ENCODE measurements around the gene DPP8. TPM values are rescaled to one million over a fixed set of nuclear protein-coding genes. Genes with fewer than 3 reads are reported as not detected.

The DPP8 gene
- total RNA-seq, 1 donor from 2014 or later, result 30.8 TPM

- TF ChIP-seq CTCF (IDR thresholded peaks at IDR 0.05; ENCODE audit: insufficient read depth, low read length, poor library complexity, severe bottlenecking), result no peak
- Histone ChIP-seq H3K27me3 (ENCODE audit: control insufficient read depth, insufficient read depth, low read length) (no peaks in the 10 kb centered on the region), H3K36me3 (ENCODE audit: control insufficient read depth, insufficient read depth, low read length) (no peaks in the 10 kb centered on the region), H3K4me3 (ENCODE audit: low read depth, low read length) (peak within 1 kb of the TSS; percentile 95)
- no peak for DNase-seq (ENCODE audit: low read depth)
Measured at GRCh38 chr15:65530318-65531111, 13.0 kb upstream of the DPP8 start, which contains the start of gene HACD3. Gene HACD3 (plus strand): TSS chr15:65530463. CDS start chr15:65530632, 169 bp downstream.

GRCh38 chr15:65529762-65530317 is 12.4 kb upstream of the DPP8 start:
- no peaks in the 10 kb centered on the region for H3K27me3 ChIP-seq (ENCODE audit: control insufficient read depth, insufficient read depth, low read length)
- H3K4me3 ChIP-seq (ENCODE audit: low read depth, low read length), result peak overlapping the region; percentile 95

GRCh38 chr15:65528461-65529060 is 11.1 kb upstream of the DPP8 start:
- no peak overlapping the region for H3K4me3 ChIP-seq (ENCODE audit: low read depth, low read length)
- no peaks in the 10 kb centered on the region for H3K36me3 ChIP-seq (ENCODE audit: control insufficient read depth, insufficient read depth, low read length)
- H3K27me3 ChIP-seq (ENCODE audit: control insufficient read depth, insufficient read depth, low read length), result no peaks in the 10 kb centered on the region
- DNase-seq (ENCODE audit: low read depth), result no peak
- TF ChIP-seq CTCF (IDR thresholded peaks at IDR 0.05; ENCODE audit: insufficient read depth, low read length, poor library complexity, severe bottlenecking), result no peak

More at GRCh38 chr15:65529762-65530317, 12.4 kb upstream of the DPP8 start:
- no peaks in the 10 kb centered on the region for H3K36me3 ChIP-seq (ENCODE audit: control insufficient read depth, insufficient read depth, low read length)
- DNase-seq (ENCODE audit: low read depth), result no peak
- TF ChIP-seq CTCF (IDR thresholded peaks at IDR 0.05; ENCODE audit: insufficient read depth, low read length, poor library complexity, severe bottlenecking), result no peak

GRCh38 chr15:65525622-65526021 is 8.1 kb upstream of the DPP8 start:
- no peak for TF ChIP-seq CTCF (IDR thresholded peaks at IDR 0.05; ENCODE audit: insufficient read depth, low read length, poor library complexity, severe bottlenecking)
- no peaks in the 10 kb centered on the region for H3K27me3 ChIP-seq (ENCODE audit: control insufficient read depth, insufficient read depth, low read length)
- no peak overlapping the region for H3K4me3 ChIP-seq (ENCODE audit: low read depth, low read length)
- no peaks in the 10 kb centered on the region for H3K36me3 ChIP-seq (ENCODE audit: control insufficient read depth, insufficient read depth, low read length)
- DNase-seq (ENCODE audit: low read depth), result no peak

- Histone ChIP-seq H3K27me3 (ENCODE audit: control insufficient read depth, insufficient read depth, low read length) (no peaks in the 10 kb centered on the region), H3K4me3 (ENCODE audit: low read depth, low read length) (no peak overlapping the region), H3K36me3 (ENCODE audit: control insufficient read depth, insufficient read depth, low read length) (no peaks in the 10 kb centered on the region)
- DNase-seq (ENCODE audit: low read depth), result no peak
- no peak for TF ChIP-seq CTCF (IDR thresholded peaks at IDR 0.05; ENCODE audit: insufficient read depth, low read length, poor library complexity, severe bottlenecking)
Measured at GRCh38 chr15:65524226-65524625, 6.7 kb upstream of the DPP8 start.

Data from kidney epithelial cell (primary cell).